ENCODE measurements around the gene ECI1.

ECI1 gene

GRCh38 chr16:2214719-2214968 is 36.7 kb downstream of the ECI1 start, which contains the start of gene PGP:
PGP (minus strand) TSS chr16:2214840; CDS start chr16:2214777, 63 bp downstream.
- TF ChIP-seq CTCF (IDR thresholded peaks at IDR 0.05; ENCODE audit: control insufficient read depth, insufficient read depth, low read depth, low read length, missing control alignments) = no peak
- H3K4me3 ChIP-seq (ENCODE audit: control insufficient read depth, low read depth, low read length) = peak within 1 kb of the TSS; percentile 80
- DNase-seq (ENCODE audit: low read depth) = no peak

- TF ChIP-seq CTCF (IDR thresholded peaks at IDR 0.05; ENCODE audit: control insufficient read depth, insufficient read depth, low read depth, low read length, missing control alignments) = no peak
- no peak for DNase-seq (ENCODE audit: low read depth)
- peak overlapping the region; percentile 56 for H3K4me3 ChIP-seq (ENCODE audit: control insufficient read depth, low read depth, low read length)
Observed at GRCh38 chr16:2213817-2214718, 37.3 kb downstream of the ECI1 start.

- peak overlapping the region; percentile 56 for H3K4me3 ChIP-seq (ENCODE audit: control insufficient read depth, low read depth, low read length)
- DNase-seq (ENCODE audit: low read depth) = no peak
- TF ChIP-seq CTCF (IDR thresholded peaks at IDR 0.05; ENCODE audit: control insufficient read depth, insufficient read depth, low read depth, low read length, missing control alignments) = no peak
Observed at GRCh38 chr16:2212362-2213324, 38.7 kb downstream of the ECI1 start.

- H3K4me3 ChIP-seq (ENCODE audit: control insufficient read depth, low read depth, low read length) = no peak overlapping the region
- DNase-seq (ENCODE audit: low read depth) = no peak
- TF ChIP-seq CTCF (IDR thresholded peaks at IDR 0.05; ENCODE audit: control insufficient read depth, insufficient read depth, low read depth, low read length, missing control alignments) = no peak
Observed at GRCh38 chr16:2211923-2212347, 39.5 kb downstream of the ECI1 start.

GRCh38 chr16:2210386-2211365 is 40.7 kb downstream of the ECI1 start, which contains the start of gene BRICD5:
BRICD5 (minus strand) TSS chr16:2210863; CDS start chr16:2210833, 30 bp downstream.
- TF ChIP-seq CTCF (IDR thresholded peaks at IDR 0.05; ENCODE audit: control insufficient read depth, insufficient read depth, low read depth, low read length, missing control alignments) = no peak
- no peak within 1 kb of the TSS for H3K4me3 ChIP-seq (ENCODE audit: control insufficient read depth, low read depth, low read length)

GRCh38 chr16:2210009-2210332 is 41.4 kb downstream of the ECI1 start:
- no peak for DNase-seq (ENCODE audit: low read depth)
- TF ChIP-seq CTCF (IDR thresholded peaks at IDR 0.05; ENCODE audit: control insufficient read depth, insufficient read depth, low read depth, low read length, missing control alignments) = no peak
- H3K4me3 ChIP-seq (ENCODE audit: control insufficient read depth, low read depth, low read length) = no peak overlapping the region

More at GRCh38 chr16:2210386-2211365, 40.7 kb downstream of the ECI1 start, which contains the start of gene BRICD5:
- DNase-seq (ENCODE audit: low read depth) = no peak
